Dendritic cell treated with granulocyte-macrophage colony-stimulating factor and Interleukin-4, amounts not matched to agents 40 ng/mL and 50 ng/mL, for 4 days (primary cell): Measurements from ENCODE around the gene OR1A1.
"Not testable (repeated sequence)": the region's sequence is repeated elsewhere in the genome, so short reads cannot be mapped to it uniquely, and the experiment has no call there.

Experiments
- H3K27ac Mint-ChIP-seq: one replicate; pipeline ENCODE4 v1.8.0; 2022; ENCODE audit warnings: mild to moderate bottlenecking, mixed read lengths
- H3K27me3 Mint-ChIP-seq: one replicate; pipeline ENCODE4 v1.8.0; 2022; ENCODE audit warnings: mild to moderate bottlenecking, mixed read lengths
- H3K36me3 Mint-ChIP-seq: one replicate; pipeline ENCODE4 v1.8.0; 2022; ENCODE audit warnings: low read depth, mixed read lengths
- H3K4me1 Mint-ChIP-seq: one replicate; pipeline ENCODE4 v1.8.0; 2022; ENCODE audit warnings: low read depth, mixed read lengths
- H3K4me3 Mint-ChIP-seq: one replicate; pipeline ENCODE4 v1.8.0; 2022; ENCODE audit warnings: mild to moderate bottlenecking, moderate library complexity, mixed read lengths
- H3K9me3 Mint-ChIP-seq: one replicate; pipeline ENCODE4 v1.8.0; 2022; ENCODE audit warnings: mixed read lengths
- intact Hi-C: fragments of 100-400 bp; cut with micrococcal nuclease; formaldehyde crosslinking; loops from one replicate; pipeline ENCODE4 v1.15.0; 2022

OR1A1 gene, protein sequence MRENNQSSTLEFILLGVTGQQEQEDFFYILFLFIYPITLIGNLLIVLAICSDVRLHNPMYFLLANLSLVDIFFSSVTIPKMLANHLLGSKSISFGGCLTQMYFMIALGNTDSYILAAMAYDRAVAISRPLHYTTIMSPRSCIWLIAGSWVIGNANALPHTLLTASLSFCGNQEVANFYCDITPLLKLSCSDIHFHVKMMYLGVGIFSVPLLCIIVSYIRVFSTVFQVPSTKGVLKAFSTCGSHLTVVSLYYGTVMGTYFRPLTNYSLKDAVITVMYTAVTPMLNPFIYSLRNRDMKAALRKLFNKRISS

GRCh38 chr17:3207367-3207766 is at the start of gene OR1A1:
Gene OR1A1 (plus strand): TSS chr17:3207667. CDS start chr17:3215621, 7,954 bp downstream.
- H3K27ac Mint-ChIP-seq, result no peak within 1 kb of the TSS
- peaks cover 3% of the 10 kb centered on the region for H3K27me3 Mint-ChIP-seq
- no peaks in the 10 kb centered on the region for H3K4me1 Mint-ChIP-seq
- intact Hi-C loops, result no loop called here
- peaks cover 27% of the 10 kb centered on the region for H3K9me3 Mint-ChIP-seq
- no peak within 1 kb of the TSS for H3K4me3 Mint-ChIP-seq
- no peaks in the 10 kb centered on the region for H3K36me3 Mint-ChIP-seq

GRCh38 chr17:3167574-3167973 is 39.9 kb upstream of the OR1A1 start:
- Mint-ChIP-seq H3K27me3 (peaks cover 53% of the 10 kb centered on the region), H3K4me1 (peaks cover 31% of the 10 kb centered on the region), H3K4me3 (no peak overlapping the region), H3K27ac (no peak overlapping the region), H3K36me3 (no peaks in the 10 kb centered on the region), H3K9me3 (peaks cover 24% of the 10 kb centered on the region)
- intact Hi-C loops, result no loop called here

GRCh38 chr17:3189961-3190360 is 17.5 kb upstream of the OR1A1 start:
- no peak overlapping the region for H3K27ac Mint-ChIP-seq
- H3K27me3 Mint-ChIP-seq, result peaks cover 3% of the 10 kb centered on the region
- intact Hi-C loops, result no loop called here
- H3K4me1 Mint-ChIP-seq, result no peaks in the 10 kb centered on the region
- no peaks in the 10 kb centered on the region for H3K36me3 Mint-ChIP-seq
- no peak overlapping the region for H3K4me3 Mint-ChIP-seq
- no peaks in the 10 kb centered on the region for H3K9me3 Mint-ChIP-seq

DNA sequence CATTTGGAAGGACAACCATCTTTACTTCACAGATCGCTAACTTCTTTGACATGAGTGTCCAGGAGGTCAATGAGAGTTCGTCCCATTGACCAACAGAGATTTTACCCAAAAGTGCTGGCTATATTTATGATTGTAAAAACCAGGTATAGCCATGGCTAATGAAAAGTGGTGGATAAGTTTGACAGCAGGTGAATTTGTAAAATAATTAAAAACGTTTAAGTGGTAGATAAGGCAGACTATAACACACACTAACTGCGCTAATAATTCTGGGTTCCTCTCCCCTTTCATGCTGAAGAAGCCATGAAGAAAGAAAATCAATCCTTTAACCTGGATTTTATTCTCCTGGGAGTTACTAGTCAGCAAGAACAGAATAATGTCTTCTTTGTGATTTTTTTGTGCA is 10.2 kb upstream of the OR1A1 start, which contains the start of gene OR1A2:
TSS of gene OR1A2 (plus strand) at position 301 of the 400 bp plus-strand sequence. CDS start at position 301, 0 bp downstream.
- H3K36me3 Mint-ChIP-seq, result no peaks in the 10 kb centered on the region
- no peak within 1 kb of the TSS for H3K4me3 Mint-ChIP-seq
- peaks cover 28% of the 10 kb centered on the region for H3K9me3 Mint-ChIP-seq
- peaks cover 7% of the 10 kb centered on the region for H3K27me3 Mint-ChIP-seq
- H3K4me1 Mint-ChIP-seq, result no peaks in the 10 kb centered on the region
- intact Hi-C loops, result no loop called here
- no peak within 1 kb of the TSS for H3K27ac Mint-ChIP-seq

- intact Hi-C loops, result no loop called here
- Mint-ChIP-seq H3K27ac (no peak overlapping the region), H3K9me3 (peaks cover 20% of the 10 kb centered on the region), H3K4me1 (no peaks in the 10 kb centered on the region), H3K36me3 (no peaks in the 10 kb centered on the region), H3K27me3 (peaks cover 6% of the 10 kb centered on the region), H3K4me3 (no peak overlapping the region)
Observed at GRCh38 chr17:3208484-3208883, 1.0 kb downstream of the OR1A1 start.

DNA sequence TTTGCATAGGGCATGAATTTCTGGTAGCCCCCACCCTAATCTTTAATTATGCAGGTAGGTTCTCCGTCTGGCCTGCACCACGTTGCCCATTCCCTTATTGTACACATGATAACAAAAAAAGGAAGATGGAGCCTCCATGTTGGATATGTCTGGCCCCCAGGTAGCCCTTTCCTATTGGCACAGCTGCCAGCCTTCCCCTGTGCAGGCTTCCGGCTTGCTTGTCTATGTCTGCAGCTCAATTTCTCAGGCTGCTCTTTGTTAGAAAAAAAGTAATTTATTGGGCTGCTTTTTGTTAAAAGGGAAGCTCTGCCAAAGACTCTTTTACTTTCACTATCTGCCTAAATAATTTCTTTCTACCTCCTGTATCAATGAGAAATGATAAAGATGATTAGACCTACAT is 5.5 kb downstream of the OR1A1 start:
- no peak overlapping the region for H3K4me3 Mint-ChIP-seq

GRCh38 chr17:3213587-3213986 is 6.1 kb downstream of the OR1A1 start:
- Mint-ChIP-seq H3K27ac (no peak overlapping the region), H3K9me3 (peaks cover 10% of the 10 kb centered on the region), H3K4me1 (no peaks in the 10 kb centered on the region), H3K4me3 (no peak overlapping the region), H3K27me3 (peaks cover 8% of the 10 kb centered on the region), H3K36me3 (no peaks in the 10 kb centered on the region)
- intact Hi-C loops, result no loop called here

More for the DNA sequence above, 5.5 kb downstream of the OR1A1 start:
- Mint-ChIP-seq H3K36me3 (no peaks in the 10 kb centered on the region), H3K9me3 (peaks cover 4% of the 10 kb centered on the region), H3K27ac (no peak overlapping the region), H3K4me1 (no peaks in the 10 kb centered on the region), H3K27me3 (peaks cover 7% of the 10 kb centered on the region)
- intact Hi-C loops, result no loop called here

- intact Hi-C loops, result loop anchor here (5.0 kb wide), 1 partner anchor 47 kb away; no protein-coding TSS in a partner anchor
- not testable (repeated sequence) for H3K36me3 Mint-ChIP-seq, H3K27me3 Mint-ChIP-seq, H3K27ac Mint-ChIP-seq, H3K4me3 Mint-ChIP-seq, H3K4me1 Mint-ChIP-seq
- peaks cover 18% of the 10 kb centered on the region for H3K9me3 Mint-ChIP-seq
Observed at GRCh38 chr17:3219978-3220377, 12.5 kb downstream of the OR1A1 start.

DNA sequence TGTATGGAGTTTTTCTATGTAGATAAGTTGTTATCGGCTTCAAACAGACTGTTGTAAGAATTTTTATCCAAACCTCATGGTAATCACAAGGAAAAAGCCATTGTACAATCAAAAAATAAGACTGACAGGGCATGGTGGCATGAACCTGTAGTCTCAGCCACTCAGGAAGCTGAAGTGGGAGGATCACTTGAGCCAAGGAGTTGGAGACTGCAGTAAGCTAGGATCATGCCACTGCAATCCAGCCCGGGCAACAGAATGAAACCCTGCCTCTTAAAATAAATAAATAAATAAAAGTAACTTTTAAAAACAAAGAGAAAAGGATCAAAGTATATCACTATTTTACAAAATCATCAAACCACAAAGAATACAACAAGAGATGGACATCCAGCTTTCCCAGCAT is 14.4 kb downstream of the OR1A1 start:
- no peak overlapping the region for H3K4me3 Mint-ChIP-seq
- no peak overlapping the region for H3K27ac Mint-ChIP-seq
- no peaks in the 10 kb centered on the region for H3K36me3 Mint-ChIP-seq

GRCh38 chr17:3222505-3222904 is 15.0 kb downstream of the OR1A1 start:
- H3K27me3 Mint-ChIP-seq, result peaks cover 5% of the 10 kb centered on the region
- H3K27ac Mint-ChIP-seq, result no peak overlapping the region
- no peak overlapping the region for H3K4me3 Mint-ChIP-seq
- no peaks in the 10 kb centered on the region for H3K4me1 Mint-ChIP-seq
- intact Hi-C loops, result no loop called here
- H3K36me3 Mint-ChIP-seq, result no peaks in the 10 kb centered on the region
- H3K9me3 Mint-ChIP-seq, result peaks cover 19% of the 10 kb centered on the region

More for the DNA sequence above, 14.4 kb downstream of the OR1A1 start:
- intact Hi-C loops, result no loop called here
- Mint-ChIP-seq H3K9me3 (peaks cover 19% of the 10 kb centered on the region), H3K4me1 (no peaks in the 10 kb centered on the region), H3K27me3 (peaks cover 5% of the 10 kb centered on the region)

DNA sequence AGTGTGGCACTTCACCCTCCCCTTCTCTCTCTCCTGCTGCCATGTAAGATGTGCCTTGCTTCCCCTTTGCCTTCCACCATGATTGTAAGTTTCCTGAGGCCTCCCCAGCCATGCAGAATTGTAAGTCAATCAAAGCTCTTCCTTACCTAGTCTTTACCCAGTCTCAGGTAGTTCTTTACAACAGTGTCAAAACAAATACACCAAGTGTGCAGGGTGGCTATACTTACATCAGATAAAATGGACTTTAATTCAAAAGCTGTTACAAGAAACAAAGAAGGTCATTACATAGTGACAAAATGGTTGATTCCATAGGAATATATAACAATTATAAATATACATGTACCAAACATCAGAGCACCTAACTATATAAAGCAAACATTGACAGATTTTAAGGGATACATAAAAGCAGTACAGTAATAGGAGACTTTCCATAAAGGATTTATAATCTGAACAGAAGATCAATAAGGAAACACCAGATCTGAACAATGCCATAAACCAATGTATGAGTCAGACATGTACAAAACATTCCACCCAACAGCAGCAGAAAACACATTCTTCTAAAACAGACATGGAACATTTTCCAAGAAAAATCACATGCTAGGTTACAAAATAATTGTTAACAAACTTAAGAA is 17.4 kb downstream of the OR1A1 start:
- H3K27me3 Mint-ChIP-seq, H3K4me3 Mint-ChIP-seq, intact Hi-C loops, H3K9me3 Mint-ChIP-seq, H3K27ac Mint-ChIP-seq, H3K36me3 Mint-ChIP-seq, H3K4me1 Mint-ChIP-seq: not testable (repeated sequence)

GRCh38 chr17:3232300-3232699 is 24.8 kb downstream of the OR1A1 start:
- H3K4me3 Mint-ChIP-seq, H3K27me3 Mint-ChIP-seq, H3K9me3 Mint-ChIP-seq, H3K27ac Mint-ChIP-seq, intact Hi-C loops, H3K4me1 Mint-ChIP-seq, H3K36me3 Mint-ChIP-seq: not testable (repeated sequence)

DNA sequence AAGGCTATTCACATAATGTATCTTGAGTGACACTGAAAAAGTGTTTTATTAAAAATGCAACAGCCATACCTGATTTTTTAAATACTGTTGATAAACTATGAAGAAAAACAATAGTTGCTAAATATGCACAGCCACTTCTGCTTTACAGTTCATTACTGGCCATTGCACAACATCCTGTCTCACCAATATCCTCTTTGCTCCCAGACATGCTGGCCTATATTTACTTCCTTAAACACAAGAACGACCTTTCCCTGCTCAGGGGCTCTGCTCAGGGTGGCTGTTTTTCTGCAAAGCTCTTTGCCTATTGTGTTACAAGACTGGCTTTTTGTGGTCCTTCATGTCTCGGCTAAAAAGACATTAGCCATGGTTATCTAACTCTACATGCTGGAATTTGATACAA is 31.2 kb downstream of the OR1A1 start:
- intact Hi-C loops, H3K4me3 Mint-ChIP-seq, H3K27me3 Mint-ChIP-seq, H3K27ac Mint-ChIP-seq, H3K4me1 Mint-ChIP-seq, H3K9me3 Mint-ChIP-seq, H3K36me3 Mint-ChIP-seq: not testable (repeated sequence)

DNA sequence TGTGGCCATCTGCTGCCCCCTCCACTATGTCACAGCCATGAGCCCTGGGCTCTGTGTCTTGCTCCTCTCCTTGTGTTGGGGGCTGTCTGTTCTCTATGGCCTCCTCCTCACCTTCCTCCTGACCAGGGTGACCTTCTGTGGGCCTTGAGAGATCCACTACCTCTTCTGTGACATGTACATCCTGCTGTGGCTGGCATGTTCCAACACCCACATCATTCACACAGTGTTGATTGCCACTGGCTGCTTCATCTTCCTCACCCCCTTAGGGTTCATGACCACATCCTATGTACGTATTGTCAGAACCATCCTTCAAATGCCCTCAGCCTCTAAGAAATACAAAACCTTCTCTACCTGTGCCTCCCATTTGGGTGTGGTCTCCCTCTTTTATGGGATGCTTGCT is 33.6 kb downstream of the OR1A1 start:
- H3K36me3 Mint-ChIP-seq, H3K4me3 Mint-ChIP-seq, intact Hi-C loops, H3K27ac Mint-ChIP-seq, H3K27me3 Mint-ChIP-seq, H3K4me1 Mint-ChIP-seq, H3K9me3 Mint-ChIP-seq: not testable (repeated sequence)

- H3K27ac Mint-ChIP-seq, H3K27me3 Mint-ChIP-seq, H3K4me3 Mint-ChIP-seq, H3K36me3 Mint-ChIP-seq, intact Hi-C loops, H3K9me3 Mint-ChIP-seq, H3K4me1 Mint-ChIP-seq: not testable (repeated sequence)
Observed at GRCh38 chr17:3244841-3245240, 37.4 kb downstream of the OR1A1 start.
